Measurements from ENCODE around the gene PCSK6.

GRCh38 chr15:101353240-101353639 is 136.3 kb downstream of the PCSK6 start:
- TF ChIP-seq CTCF (IDR thresholded peaks at IDR 0.05) (no peak), POLR2AphosphoS5 (IDR thresholded peaks at IDR 0.05) (no peak), POLR2A (IDR thresholded peaks at IDR 0.05) (no peak), EP300 (IDR thresholded peaks at IDR 0.05) (no peak)

All from gastroesophageal sphincter (tissue), 3 donors.